HG03378 (cell line): ENCODE results near the gene ART1.

Experiments used
- ATAC-seq: cut with Tn5 transposase; IDR thresholded peaks from one replicate; pipeline ENCODE4 v1.9.1; 2021; ENCODE audit warnings: mild to moderate bottlenecking, moderate library complexity; ENCODE audit not compliant: unreplicated experiment

The ART1 gene

DNA sequence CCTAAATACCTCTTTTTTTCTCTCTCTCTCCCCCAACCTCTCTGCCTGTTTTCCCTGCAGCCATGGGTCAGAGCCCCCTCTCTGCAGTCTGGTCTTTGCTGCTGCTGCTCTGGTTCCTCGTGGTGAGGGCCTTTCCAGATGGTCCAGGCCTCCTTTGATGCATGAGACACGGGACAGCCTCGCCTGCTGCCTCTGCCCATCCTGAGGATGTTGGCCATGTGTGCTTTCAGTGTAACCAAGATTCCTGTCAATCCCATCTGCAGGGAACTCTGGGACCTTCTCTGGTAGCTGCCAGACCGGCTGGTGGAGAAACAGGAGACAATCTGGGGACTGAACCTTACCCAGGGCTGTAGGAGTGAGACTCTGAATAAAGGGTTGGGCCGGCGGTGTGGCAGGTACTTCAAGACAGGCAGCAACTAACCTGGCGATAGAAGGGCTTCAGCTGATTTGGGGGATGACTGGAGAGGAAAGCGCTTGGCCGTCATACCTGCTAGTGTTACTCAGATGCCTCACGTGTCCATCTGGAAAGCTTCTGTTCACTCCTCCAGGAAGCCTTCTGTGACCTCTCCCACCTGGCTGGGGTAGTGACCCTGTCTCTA lies 19.2 kb downstream of the ART1 start:
- ATAC-seq: no peak

DNA sequence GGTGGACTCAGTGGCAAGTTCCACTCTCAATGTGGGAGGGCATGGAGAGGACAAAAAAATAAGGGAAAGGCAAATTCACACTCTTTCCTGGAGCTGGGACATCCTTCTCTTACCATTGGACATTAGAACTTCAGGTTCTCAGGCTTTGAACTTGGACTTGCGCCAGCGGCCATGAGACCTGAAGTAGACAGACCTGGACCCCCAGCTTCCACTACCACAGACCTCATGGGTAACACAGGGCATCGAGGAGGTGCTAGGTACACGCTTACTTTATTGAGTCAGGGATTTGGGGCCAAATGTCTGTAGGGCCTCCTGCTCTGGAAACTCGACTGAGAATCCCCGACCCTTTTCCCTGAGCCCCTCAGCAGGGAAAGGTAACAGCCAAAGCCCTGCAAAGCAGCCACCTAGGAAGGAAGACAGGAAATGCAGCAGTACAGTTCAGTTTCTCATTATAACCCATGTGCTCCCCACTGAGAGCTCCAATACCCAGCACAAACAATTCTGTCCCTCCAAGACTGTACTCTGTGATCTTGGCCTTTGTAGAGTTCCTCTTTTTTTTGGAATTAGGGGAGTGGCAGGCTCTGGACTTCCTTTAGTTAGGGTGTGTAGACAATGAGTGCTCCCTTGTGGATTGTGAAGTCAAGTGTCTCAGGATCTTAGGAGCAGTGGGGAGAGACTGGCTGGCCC lies 20.6 kb downstream of the ART1 start:
- ATAC-seq: no peak

DNA sequence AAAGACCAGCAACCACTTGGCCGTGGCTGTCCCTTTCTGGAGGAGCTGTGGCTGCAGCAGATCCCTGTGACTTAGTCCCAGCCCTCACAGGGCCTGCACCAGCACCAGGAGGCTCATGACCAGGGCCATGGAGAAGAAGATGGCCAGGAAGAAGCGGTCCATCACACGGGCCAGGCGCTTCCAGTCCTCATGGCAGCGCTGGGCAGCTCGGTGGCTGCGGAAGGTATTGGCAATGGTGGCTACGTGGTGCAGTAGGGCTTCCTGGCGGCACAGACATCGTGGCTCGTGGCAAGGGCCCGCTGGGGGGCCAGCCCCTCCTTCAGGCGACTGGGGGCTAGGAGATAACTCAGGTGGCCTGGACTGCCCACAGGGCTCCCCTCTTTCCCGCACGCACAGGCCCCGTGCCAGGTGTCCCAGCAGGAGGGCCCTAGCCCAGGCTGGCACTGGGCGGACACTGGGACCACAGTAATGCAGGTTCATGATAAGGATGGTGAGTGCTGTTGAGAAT lies 21.1 kb downstream of the ART1 start:
- ATAC-seq: no peak

DNA sequence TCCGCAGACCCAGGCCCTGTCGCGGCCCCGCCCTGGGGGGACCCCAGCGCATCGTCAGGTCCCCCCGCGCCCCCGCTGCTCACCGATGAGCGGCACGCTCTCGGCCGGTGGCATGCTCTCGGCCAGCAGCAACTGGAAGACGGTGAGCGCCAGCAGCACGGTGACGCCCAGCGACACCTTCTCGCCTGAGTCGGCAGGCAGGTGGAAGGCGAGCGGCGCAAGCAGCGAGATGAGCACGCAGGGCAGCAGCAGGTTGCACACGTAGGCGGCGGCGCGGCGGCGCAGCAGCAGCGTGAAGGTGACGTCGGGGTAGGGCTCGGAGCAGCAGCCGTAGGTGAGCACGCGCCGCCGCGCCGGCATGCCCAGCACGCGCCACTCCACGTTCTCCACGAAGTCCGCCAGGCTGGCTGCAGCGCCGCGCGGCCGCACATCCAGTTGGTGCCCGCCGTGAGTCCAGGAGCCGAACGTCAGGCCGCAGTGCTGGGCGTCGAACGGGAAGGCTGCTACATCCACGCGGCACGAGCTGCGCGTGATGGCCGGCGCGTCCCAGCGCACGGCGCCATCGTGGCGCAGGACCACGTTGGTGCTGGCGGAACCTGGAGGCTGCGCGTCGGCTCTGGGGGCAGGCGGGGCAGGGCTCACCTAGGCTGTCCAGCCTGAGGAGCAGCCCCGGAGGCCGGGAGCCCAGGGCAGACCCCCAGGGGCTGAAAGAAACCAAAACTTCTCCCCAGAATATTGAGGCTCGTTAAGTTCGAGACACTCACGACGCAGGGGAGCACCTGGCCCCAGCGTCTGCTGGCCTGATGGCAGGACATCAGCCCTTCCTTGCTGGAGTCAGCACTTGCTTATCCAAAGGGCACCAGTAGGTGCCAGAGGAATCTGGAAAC lies 22.5 kb downstream of the ART1 start:
- no peak for ATAC-seq

DNA sequence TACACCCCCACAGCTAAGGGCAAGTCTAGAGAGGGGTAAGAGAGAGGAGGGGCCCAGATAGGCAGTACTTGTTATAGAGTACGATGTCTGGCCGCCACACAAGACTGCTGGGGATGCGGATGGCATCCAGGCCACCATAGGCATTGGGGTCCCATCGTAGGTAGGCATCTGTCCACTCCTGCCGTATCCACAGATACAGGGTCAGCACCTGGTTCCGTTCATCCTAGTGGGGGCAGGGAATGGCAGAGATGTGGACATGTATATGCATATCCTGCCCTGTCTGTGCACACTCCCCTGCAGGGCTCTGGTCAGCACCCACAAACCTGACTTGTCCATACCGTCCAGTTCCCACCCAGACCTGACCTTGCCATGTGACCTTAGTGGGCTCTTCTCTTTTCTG lies 24.2 kb downstream of the ART1 start:
- no peak for ATAC-seq

DNA sequence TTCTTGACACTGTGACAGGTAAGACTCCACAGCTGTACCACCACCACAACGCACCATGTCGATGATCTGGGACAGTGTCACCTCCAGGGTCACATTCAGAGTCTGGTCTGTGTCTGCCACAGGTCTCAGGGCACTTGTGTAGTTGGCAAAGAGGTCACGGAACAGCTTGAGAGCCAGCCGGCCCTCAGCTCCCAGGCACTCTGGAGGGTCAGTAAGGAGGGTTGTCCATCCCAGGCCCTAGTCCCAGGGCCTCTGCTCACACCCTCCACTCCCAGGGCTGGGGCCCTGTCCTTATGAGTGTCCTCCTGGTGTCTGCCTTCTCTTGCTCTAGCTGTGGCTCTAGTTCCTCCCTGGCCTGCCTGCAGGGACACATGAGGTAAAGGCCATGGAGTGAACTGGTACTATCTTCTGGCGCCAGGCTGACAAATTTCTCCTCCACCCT lies 24.8 kb downstream of the ART1 start:
- no peak for ATAC-seq

DNA sequence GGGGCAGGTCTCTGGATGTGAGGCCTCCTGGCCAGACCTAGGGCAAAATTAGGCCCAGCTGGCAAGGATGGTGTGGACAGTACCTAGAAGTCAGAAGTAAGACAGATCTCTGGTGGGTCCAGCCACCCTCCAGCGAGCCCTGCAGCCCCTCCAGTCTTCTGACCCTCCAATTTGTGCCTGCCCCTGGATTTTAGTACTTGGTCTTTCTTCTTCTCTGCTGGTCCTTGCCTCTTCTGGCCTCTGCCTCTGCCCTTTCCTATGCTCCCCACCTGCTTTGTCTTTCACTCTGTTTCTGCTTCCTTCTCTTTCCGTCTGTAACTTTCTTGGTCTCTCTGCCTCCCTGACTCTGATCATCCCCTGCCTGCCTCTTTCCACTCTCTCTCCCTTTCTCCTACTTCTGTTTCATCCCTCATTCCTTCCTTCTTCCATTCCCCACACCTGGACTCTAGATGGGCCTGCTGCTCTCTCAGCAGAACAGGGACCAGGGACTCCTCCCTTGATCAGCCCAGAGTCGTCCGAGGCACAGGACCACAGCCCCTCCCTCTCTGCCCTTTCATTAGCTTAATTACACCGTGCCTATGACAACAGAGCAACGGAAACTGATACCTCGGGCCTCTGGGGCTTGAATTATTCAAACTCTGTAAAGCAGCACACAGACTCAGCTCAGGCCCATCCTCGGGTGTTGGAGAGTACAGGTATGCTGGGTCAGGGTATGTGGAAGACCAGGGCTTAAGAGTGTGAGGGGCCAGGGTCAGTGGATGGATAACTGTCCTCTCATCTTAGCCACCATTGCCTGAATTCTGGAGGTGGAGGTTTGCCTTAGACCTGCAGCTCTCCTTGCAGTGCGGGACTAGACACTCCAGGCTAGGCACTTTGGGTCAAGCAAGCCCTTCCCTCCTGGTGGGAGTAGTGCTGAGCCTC lies 26.7 kb downstream of the ART1 start, which contains the start of gene CHRNA10:
Gene CHRNA10, minus strand, starts transcription at position 51 of the 921 bp plus-strand sequence. CDS start 72 bp downstream, outside the sequence.
- no peak for ATAC-seq

DNA sequence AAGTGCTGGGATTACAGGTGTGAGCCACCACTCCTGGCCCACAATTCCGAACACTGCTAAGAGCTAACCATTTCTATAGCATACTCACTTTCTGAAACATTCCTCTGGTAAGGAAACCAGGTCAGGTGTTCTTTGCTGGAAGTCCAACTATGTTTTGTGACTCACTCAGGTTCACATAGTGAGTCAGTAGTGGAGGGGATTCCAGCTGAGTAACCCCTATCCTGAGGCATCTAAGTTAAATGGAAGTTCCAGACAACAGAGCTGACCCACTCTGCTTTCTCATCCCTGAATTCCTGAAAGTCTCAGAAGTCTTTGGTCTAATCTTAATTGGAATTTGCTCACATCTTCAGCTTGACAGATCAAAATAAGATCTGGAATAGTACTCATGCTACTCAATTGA lies 29.3 kb downstream of the ART1 start:
- no peak for ATAC-seq

DNA sequence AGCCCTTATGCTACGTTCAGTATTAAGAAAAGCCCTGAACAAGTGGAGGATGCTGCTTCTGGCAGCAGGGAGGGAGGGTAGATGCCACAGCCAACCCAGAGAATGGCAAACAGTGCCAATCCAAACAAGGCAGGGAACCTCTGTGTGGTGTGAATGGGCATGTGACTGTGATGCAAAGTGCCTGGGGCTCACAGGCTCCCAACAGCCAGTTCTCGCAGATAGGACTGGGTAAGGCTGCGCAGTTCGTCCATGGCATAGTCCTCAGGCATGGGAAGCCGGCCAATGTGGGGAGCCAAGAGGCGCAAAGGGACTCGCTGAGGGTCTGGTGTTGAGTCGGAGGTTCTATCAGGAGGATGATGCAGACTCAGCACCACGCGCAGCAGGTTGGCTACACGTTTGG lies 31.0 kb downstream of the ART1 start:
- no peak for ATAC-seq

DNA sequence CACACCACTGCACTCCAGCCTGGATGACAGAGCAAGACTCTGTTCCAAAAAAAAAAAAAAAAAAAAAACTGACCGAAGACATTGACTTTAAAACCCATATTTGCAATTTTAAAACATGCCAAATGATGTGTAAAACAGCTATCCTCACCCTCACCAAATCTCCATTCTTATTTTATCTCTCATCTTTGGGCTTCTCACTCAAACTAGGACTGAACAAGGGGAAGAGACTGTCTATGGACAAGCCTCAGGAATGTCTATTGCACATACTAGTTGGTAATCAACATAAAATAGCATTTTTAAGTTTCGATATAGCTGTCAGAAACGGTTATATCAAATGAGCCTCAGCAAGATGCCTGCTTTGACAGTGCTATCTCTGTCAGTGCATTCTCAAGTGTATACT lies 34.1 kb downstream of the ART1 start:
- no peak for ATAC-seq

DNA sequence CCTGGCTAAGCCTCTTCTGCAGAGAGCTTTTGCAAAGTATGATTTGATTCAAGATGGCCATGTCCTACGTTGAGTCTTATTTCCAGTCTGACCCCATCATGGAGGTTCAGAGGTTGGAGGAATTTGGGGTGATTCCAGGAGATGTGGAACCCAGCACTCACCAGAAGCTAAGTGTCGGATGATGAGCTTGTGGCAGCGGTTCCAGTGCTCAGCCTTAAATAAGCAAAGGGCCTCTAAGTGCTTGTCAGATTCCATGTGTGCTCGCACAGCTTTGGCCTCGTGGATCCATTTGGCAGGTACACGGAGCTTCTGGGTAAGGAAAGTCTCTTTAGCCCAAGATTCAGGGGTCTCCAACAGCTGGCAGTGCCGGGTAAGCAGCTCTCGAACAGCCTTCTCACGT lies 38.1 kb downstream of the ART1 start:
- no peak for ATAC-seq

DNA sequence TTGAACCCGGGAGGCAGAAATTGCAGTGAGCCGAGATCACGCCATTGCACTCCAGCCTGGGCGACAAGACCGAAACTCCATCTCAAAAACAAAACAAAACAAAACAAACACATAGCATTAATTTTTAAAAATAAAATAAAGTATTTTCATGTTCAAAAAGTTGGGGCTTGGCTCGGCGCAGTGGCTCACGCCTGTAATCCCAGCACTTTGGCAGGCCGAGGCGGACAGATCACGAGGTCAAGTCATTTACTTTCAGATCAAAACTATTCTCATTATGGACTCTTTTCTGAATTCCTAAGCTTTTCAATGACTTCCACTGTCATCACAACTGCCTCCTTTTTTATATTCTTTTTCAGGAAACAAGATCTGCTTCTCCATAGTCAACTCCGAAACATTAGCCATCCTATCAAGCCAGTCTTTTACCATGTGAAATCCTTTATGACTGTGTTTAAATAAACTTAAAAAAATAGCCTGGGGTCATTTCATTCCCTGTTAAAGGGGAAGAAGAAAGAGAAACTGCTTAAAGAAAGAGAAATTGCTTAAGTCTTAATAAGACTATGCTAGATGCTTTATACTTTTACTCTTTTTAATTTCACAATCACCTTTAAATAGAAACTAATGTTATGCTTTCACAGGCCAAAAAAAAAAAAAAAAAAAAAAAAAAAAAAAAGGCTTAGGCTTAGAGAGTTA lies 39.3 kb downstream of the ART1 start:
- ATAC-seq: no peak

DNA sequence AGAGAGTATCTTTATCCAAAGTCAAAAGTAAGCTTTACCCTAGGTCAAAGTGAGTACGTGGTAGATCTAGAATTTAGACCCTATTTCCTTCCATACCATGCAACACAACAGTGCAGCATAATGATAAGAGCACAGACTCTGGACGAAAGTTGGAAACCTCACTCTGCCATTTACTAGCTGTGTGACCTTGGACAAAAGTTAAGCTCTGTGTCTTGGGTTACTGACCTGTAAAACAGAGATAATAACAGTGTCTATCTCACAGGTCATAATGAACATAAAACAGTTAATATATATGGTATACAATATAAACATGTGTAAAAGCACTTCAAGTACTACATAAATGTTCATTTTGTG lies 39.9 kb downstream of the ART1 start:
- ATAC-seq: no peak

DNA sequence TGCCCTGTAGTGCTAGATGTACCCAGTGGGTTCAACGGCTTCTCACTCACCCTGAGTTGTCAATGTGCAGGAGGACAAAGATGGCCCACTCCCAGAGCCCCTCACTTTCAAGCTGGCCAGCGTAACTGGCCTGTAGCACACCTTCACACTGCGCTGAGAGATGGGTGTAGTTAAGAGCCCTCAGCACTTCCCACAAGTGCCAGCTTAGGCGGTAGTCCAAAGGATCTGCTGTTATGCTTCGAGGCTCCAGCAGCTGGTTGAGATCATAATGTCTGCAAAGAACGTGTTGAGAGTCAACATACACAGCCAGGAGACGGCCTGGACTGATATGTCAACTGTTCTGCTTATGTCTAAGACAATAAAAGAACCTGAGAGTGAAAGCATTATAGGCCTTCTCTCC lies 41.0 kb downstream of the ART1 start:
- no peak for ATAC-seq

DNA sequence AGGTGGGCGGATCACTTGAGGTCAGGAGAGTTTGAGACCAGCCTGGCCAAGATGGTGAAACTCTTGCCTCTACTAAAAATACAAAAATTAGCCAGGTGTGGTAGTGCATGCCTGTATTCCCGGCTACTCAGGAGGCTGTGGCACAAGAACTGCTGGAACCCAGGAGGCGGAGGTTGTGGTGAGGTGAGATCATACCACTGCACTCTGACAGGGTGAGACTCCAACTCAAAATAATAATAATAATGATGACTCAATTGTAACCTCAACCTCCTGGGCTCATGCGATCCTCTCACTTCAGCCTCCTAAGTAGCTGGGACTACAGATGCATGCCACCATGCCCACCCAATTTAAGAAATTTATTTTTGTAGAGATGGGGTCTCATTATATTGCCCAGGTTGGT lies 41.8 kb downstream of the ART1 start:
- no peak for ATAC-seq

DNA sequence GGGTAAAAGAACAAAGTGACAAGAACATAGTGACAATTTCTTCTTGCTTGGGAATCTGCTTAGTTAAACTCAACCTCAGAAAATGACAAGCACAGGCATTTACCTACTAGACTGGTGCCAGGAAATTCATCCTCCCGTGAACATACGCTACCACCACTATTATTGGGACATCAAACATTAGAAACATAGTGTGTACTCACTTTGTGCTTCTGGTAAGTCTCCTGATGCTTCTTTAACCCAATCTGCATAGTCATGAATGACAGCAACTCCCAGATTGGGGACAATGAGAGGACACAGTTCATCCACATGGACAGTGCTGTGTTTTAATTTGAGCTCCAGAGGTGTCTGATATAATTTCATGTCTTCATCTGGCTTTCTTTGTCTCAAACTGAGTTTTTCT lies 55.5 kb downstream of the ART1 start:
- ATAC-seq: no peak

DNA sequence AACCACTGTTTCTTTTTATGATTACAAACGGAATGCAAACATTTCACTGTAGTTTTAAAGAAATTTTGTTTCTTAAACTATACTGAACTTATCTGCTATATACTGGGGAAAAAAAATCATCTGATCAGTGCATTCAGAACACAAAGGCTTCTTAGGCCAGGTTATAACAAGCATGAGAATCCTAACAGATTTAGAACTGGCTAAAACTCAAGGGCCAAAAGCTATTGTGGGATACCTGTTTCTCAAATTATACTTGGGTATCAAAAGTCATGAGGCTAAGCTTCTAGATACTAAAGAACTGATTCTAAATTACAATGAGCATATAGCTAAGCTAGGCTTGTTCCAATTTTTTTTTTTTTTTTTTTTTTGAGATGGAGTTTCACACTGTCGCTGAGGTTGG lies 56.0 kb downstream of the ART1 start:
- no peak for ATAC-seq

DNA sequence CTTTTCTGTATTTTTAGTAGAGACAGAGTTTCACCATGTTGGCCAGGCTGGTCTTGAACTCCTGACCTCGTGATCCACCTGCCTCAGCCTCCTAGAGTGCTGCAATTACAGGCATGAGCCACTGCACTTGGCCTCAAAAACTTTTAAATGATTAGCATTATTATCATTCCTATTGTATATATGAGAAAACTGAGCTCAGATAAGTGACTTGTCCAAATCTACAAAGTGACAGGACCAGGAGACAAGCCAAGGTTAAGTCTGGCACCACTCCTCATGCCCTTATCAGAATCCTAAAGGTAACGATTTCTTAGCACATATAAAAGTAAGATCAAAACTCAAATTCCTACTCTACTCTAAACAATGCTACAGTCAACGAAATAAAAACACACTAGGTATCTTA lies 58.5 kb downstream of the ART1 start:
- no peak for ATAC-seq

DNA sequence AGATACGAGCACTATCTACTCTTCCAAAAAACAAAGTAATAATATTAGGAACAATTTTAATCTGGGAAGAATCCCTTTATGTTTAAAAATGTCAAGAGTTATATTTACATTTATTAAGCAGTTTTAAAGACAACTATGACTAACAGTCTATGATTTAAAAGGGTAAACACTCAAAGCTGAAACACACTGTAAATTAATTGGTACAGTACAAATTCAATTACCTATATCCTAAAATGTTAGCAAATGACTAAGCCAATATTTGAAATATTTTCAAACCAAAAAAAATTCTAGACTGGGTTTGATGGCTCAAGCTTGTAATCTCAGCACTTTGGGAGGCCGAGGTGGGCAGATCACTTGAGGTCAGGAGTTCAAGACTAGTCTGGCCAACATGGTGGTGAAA lies 62.2 kb downstream of the ART1 start:
- ATAC-seq: no peak

DNA sequence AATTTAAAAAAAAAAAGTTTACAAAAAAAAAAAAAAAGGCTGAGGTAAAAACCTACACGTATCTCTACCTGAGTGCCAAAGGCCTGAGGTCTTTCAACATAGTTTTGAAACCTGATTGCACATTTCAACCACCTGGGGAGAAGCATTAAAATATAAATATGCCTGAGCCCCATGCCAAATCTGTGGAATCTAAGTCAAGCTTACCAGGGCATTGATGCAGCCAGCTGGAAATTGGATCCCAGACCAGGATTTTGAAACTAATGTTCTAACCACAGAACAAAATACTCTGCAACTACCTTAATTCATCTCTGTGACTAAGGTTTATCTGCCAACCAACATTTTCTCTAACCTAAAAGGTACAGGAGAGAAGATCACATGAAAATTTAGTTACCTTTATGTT lies 65.0 kb downstream of the ART1 start:
- ATAC-seq: no peak
